MM.1S (cell line): Measurements from ENCODE around the gene ALDOA.

Source experiments
- DNase-seq: peaks from one replicate; pipeline ENCODE4 v3.0.0-alpha.2; 2015
- H2AFZ ChIP-seq: fragments of 300-600 bp; sonication (generic); 2 replicates; pipeline ENCODE4 v1.6.0; 2016; ENCODE audit warnings: antibody characterized with exemption, low read length
- H3F3A ChIP-seq: fragments of 300-600 bp; sonication (generic); 2 replicates; pipeline ENCODE4 v1.6.1; 2016; ENCODE audit warnings: mild to moderate bottlenecking, antibody characterized with exemption, low read length, moderate library complexity, mixed read lengths; ENCODE audit not compliant: insufficient read depth
- H3K27ac ChIP-seq: fragments of 300-600 bp; sonication (generic); 2 replicates; pipeline ENCODE4 v1.5.1; 2016; ENCODE audit warnings: mild to moderate bottlenecking, low read length
- H3K27me3 ChIP-seq: fragments of 300-600 bp; sonication (generic); replicated peaks from 2 replicates; pipeline ENCODE4 v1.6.0; 2016; ENCODE audit warnings: low read length; ENCODE audit not compliant: insufficient read depth
- H3K36me3 ChIP-seq: fragments of 300-600 bp; sonication (generic); replicated peaks from 2 replicates; pipeline ENCODE4 v1.6.1; 2016; ENCODE audit warnings: mild to moderate bottlenecking, low read length, mixed read lengths; ENCODE audit not compliant: insufficient read depth
- H3K4me1 ChIP-seq: fragments of 300-600 bp; sonication (generic); 2 replicates; pipeline ENCODE4 v1.6.1; 2016; ENCODE audit warnings: low read length, mixed read lengths
- H3K4me2 ChIP-seq: fragments of 300-600 bp; sonication (generic); 2 replicates; pipeline ENCODE4 v1.6.0; 2016; ENCODE audit warnings: low read depth, low read length
- H3K4me3 ChIP-seq: fragments of 300-600 bp; sonication (generic); 2 replicates; pipeline ENCODE4 v1.5.1; 2016; ENCODE audit warnings: low read length, mixed read lengths
- H3K79me2 ChIP-seq: fragments of 300-600 bp; sonication (generic); 2 replicates; pipeline ENCODE4 v1.6.1; 2016; ENCODE audit warnings: mixed run types, low read length, mixed read lengths
- H3K9ac ChIP-seq: fragments of 300-600 bp; sonication (generic); 2 replicates; pipeline ENCODE4 v1.6.1; 2016; ENCODE audit warnings: low read length, mixed read lengths
- H3K9me2 ChIP-seq: fragments of 300-600 bp; sonication (generic); replicated peaks from 2 replicates; pipeline ENCODE4 v1.6.1; 2016; ENCODE audit warnings: mild to moderate bottlenecking, low read length, mixed read lengths; ENCODE audit not compliant: insufficient read depth
- H3K9me3 ChIP-seq: fragments of 300-600 bp; sonication (generic); replicated peaks from 2 replicates; pipeline ENCODE4 v1.6.1; 2016; ENCODE audit warnings: mild to moderate bottlenecking, low read length, mixed read lengths; ENCODE audit not compliant: insufficient read depth
- H4K20me1 ChIP-seq: fragments of 300-600 bp; sonication (generic); 2 replicates; pipeline ENCODE4 v1.6.1; 2016; ENCODE audit warnings: mild to moderate bottlenecking, low read length, moderate library complexity, mixed read lengths; ENCODE audit not compliant: insufficient read depth
- CTCF ChIP-seq: fragments of 300-600 bp; sonication (generic); IDR thresholded peaks from 2 replicates; pipeline ENCODE4 v1.5.1; 2016; ENCODE audit warnings: antibody characterized with exemption, low read length, mixed read lengths
- EZH2 ChIP-seq: fragments of 300-600 bp; sonication (generic); optimal IDR thresholded peaks from 2 replicates; pipeline ENCODE3; 2017; ENCODE audit warnings: low read depth, mild to moderate bottlenecking, antibody characterized with exemption, low read length, mixed read lengths
- EZH2phosphoT487 ChIP-seq: fragments of 300-600 bp; sonication (generic); IDR thresholded peaks from 2 replicates; pipeline ENCODE4 v1.6.1; 2018; ENCODE audit warnings: antibody characterized with exemption, low read length

ALDOA gene

GRCh38 chr16:30070490-30070889 is 4.9 kb downstream of the ALDOA start:
- Histone ChIP-seq H3K9me2 (no peaks in the 10 kb centered on the region), H3K4me3 (no peak overlapping the region), H3F3A (peaks cover 47% of the 10 kb centered on the region), H3K9me3 (no peaks in the 10 kb centered on the region), H3K36me3 (peaks cover 22% of the 10 kb centered on the region), H3K4me1 (peaks cover 16% of the 10 kb centered on the region), H3K9ac (no peak overlapping the region), H4K20me1 (peaks cover 18% of the 10 kb centered on the region), H3K79me2 (peaks cover 56% of the 10 kb centered on the region), H2AFZ (no peak overlapping the region), H3K4me2 (no peak overlapping the region), H3K27ac (no peak overlapping the region), H3K27me3 (no peaks in the 10 kb centered on the region)
- no peak for TF ChIP-seq EZH2
- no peak for TF ChIP-seq EZH2phosphoT487
- no peak for DNase-seq

- peak within 1 kb of the TSS; percentile 89 for H3K9ac ChIP-seq
- no peaks in the 10 kb centered on the region for H4K20me1 ChIP-seq
- peak within 1 kb of the TSS; percentile 25; the same call in 1 of the 2 replicates for H2AFZ ChIP-seq
- no peaks in the 10 kb centered on the region for H3K9me2 ChIP-seq
- no peaks in the 10 kb centered on the region for H3K9me3 ChIP-seq
- no peaks in the 10 kb centered on the region for H3K27me3 ChIP-seq
- peak within 1 kb of the TSS; percentile 61; the same call in 1 of the 2 replicates for H3K27ac ChIP-seq
- peaks cover 29% of the 10 kb centered on the region for H3F3A ChIP-seq
- H3K79me2 ChIP-seq = peaks cover 56% of the 10 kb centered on the region
- H3K36me3 ChIP-seq = peaks cover under 1% of the 10 kb centered on the region; the same call in 1 of the 2 replicates
- TF ChIP-seq CTCF (no peak), EZH2phosphoT487 (no peak)
- H3K4me2 ChIP-seq = peak within 1 kb of the TSS; percentile 95
- peaks cover 7% of the 10 kb centered on the region for H3K4me1 ChIP-seq
- DNase-seq = peak; percentile 88
- H3K4me3 ChIP-seq = peak within 1 kb of the TSS; percentile 79
Observed at GRCh38 chr16:30075503-30076275, 10.1 kb downstream of the ALDOA start, which contains the start of gene PPP4C. Gene PPP4C, plus strand, starts transcription at chr16:30075994. Its CDS starts 384 bp downstream, at chr16:30076378.

- Histone ChIP-seq H3K36me3 (peaks cover 7% of the 10 kb centered on the region; the same call in 1 of the 2 replicates), H3K4me1 (peaks cover 7% of the 10 kb centered on the region), H3K4me2 (peak overlapping the region; percentile 95), H2AFZ (0 out of 2 replicates have a peak overlapping the region, but pooled peaks have one; percentile 2), H3K4me3 (peak overlapping the region; percentile 79), H3K79me2 (peaks cover 62% of the 10 kb centered on the region), H3K27ac (peak overlapping the region; percentile 61; the same call in 1 of the 2 replicates), H3K9me3 (no peaks in the 10 kb centered on the region), H3K9me2 (no peaks in the 10 kb centered on the region), H4K20me1 (no peaks in the 10 kb centered on the region), H3K27me3 (no peaks in the 10 kb centered on the region), H3K9ac (peak overlapping the region; percentile 89), H3F3A (peaks cover 23% of the 10 kb centered on the region)
- TF ChIP-seq CTCF = no peak
- no peak for TF ChIP-seq EZH2phosphoT487
- no peak for TF ChIP-seq EZH2
- no peak for DNase-seq
Observed at GRCh38 chr16:30076276-30076791, 10.8 kb downstream of the ALDOA start.
